WI38 (cell line): ENCODE results near the gene TPP2.

ENCODE experiments used
- H3K4me3 ChIP-seq: 2 replicates; pipeline ENCODE4 v1.5.1; 2011; ENCODE audit warnings: low read depth, mild to moderate bottlenecking, control low read depth, low read length
- TF ChIP-seq, protein P1 (sequence below): IDR thresholded peaks from 2 replicates; pipeline ENCODE4 v1.5.1; 2012; ENCODE audit warnings: low read depth, mild to moderate bottlenecking, control low read depth, low read length

The TPP2 gene

DNA sequence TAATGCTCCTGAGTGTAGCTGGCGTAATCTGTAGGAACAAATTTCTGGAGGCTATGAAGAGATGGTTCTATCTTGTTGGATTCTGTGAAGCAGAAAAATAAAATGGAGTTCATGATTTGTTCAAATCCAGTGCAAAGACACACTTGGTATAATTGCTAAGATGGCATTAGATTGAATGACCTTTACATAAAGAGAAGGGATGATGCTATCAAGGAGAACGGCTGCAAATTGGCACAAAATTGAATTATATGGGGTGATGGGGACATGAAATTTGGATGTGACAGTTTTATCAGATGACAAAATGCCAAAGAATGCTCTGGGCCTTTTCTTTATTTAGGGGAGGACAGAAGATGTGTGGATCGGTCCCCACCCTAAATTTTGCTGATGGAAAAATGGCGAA lies 94.1 kb downstream of the TPP2 start:
- TF ChIP-seq, protein P1, sequence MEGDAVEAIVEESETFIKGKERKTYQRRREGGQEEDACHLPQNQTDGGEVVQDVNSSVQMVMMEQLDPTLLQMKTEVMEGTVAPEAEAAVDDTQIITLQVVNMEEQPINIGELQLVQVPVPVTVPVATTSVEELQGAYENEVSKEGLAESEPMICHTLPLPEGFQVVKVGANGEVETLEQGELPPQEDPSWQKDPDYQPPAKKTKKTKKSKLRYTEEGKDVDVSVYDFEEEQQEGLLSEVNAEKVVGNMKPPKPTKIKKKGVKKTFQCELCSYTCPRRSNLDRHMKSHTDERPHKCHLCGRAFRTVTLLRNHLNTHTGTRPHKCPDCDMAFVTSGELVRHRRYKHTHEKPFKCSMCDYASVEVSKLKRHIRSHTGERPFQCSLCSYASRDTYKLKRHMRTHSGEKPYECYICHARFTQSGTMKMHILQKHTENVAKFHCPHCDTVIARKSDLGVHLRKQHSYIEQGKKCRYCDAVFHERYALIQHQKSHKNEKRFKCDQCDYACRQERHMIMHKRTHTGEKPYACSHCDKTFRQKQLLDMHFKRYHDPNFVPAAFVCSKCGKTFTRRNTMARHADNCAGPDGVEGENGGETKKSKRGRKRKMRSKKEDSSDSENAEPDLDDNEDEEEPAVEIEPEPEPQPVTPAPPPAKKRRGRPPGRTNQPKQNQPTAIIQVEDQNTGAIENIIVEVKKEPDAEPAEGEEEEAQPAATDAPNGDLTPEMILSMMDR, result no peak
- H3K4me3 ChIP-seq, result no peak overlapping the region

DNA sequence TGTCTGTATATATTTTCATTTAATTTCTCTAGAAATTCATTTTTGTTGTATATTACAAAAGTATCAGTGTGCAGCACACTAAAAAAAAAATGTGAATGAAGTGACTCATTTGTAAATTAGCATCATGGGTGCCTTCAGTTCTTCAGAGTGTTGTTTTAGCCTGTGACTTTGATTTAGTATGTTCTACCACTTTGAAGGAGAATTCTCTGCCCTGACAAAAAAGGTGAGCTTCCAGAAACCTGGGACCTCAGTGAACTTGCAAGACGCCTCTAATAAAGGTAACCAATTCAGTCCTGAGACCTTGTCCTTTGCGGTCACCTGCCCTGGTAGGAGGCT lies 95.7 kb downstream of the TPP2 start:
- TF ChIP-seq, protein P1, result no peak

DNA sequence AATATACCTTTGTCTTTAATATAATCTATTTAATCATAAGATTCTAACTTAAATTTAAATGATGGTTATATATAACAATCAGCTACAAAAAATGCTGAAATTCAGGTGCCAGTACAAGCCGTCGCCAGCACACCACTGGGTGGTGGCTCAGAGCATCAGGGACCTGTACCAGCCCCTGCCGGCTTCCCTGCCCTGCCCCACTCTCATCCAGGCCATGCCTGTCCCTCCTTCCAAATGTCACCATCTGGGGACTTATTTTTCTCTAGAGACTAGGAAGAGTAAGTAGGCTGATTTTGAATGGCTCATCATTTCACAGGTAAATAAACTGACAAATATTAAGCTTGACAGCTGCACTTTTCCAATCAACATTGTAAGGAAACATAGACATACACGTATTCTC lies 96.5 kb downstream of the TPP2 start:
- H3K4me3 ChIP-seq, result no peak overlapping the region
- TF ChIP-seq, protein P1, result no peak

More for the DNA sequence above, 95.7 kb downstream of the TPP2 start:
- H3K4me3 ChIP-seq, result no peak overlapping the region

DNA sequence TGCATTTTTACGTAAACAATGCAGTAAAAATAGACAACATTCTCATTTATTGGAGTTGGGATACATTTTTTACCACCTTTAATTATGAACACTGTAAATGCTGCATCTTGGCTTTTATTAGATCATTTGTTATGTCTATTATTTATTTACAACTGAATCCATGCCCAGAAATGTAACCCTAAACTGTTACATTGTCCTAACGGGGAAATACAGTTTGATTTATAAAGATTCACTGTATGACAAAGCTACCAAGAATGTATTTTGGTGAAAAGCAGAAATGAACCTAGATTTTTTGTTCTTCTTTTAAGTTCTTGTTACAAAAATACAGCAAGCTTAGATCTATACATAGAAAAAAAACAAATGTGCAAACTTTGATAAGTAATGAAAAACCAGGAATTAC lies 97.0 kb downstream of the TPP2 start:
- no peak overlapping the region for H3K4me3 ChIP-seq
- TF ChIP-seq, protein P1, result no peak

DNA sequence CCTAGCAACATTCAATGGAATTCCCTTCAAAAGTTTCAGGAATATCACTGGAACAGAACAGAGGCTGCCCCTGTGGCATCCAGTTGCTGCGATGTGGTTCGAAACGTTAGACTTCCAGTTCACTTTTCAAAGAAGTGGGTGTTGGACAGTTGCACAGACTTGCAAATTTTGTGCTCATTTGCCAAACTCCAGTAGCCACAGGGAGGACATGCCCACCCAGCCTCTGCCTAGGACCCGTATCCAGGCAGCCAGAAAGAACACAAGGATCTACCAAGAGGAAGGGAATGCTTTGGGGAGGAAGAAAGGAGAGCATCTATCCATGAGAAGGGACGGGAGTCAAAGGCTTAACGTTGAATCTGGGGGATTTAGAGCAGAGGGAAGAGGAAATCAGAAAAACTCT lies 98.2 kb downstream of the TPP2 start, which contains the start of gene METTL21C:
TSS of gene METTL21C (minus strand) at position 108 of the 400 bp plus-strand sequence. CDS start 546 bp downstream, outside the sequence.
- H3K4me3 ChIP-seq, result no peak within 1 kb of the TSS
- TF ChIP-seq, protein P1, result no peak

DNA sequence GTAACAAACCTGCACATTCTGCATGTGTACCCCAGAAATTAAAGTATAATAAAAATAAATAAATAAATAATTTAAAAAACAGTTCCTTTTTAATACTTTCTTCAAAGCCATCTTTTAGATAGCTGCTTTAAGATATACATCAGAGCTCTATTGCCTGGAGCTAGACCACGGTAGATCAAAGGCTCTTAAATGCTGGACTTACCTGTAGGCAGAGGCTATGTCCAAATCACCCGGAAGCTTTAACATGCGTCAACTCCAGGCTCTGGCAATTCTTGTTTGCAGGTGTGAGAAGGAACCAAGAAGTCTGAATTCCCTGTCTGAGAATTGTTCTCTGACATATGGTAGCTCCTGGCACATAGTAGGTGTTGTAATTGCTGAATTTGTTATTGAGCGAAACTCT lies 99.7 kb downstream of the TPP2 start:
- TF ChIP-seq, protein P1, result no peak
- no peak overlapping the region for H3K4me3 ChIP-seq

DNA sequence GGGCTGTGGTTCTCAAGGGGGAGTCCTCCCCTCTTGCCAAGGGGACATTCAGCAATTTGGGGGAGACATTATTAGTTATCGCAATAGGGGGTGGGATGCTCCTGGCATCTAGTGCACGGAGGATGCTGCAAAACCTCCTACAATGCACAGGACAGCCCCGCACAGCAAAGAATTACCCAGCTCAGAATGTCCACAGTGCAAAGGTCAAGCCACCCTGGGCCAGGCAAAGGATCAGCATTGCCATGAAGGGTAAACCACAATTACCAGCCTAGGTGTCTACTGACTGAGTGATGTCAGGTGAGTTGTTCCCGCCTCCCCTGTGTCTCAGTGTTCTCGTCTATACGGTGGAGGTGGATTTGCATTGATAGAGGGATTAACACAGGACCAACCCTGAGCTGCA lies 100.5 kb downstream of the TPP2 start:
- TF ChIP-seq, protein P1, result no peak
- no peak overlapping the region for H3K4me3 ChIP-seq
